ENCODE results near the gene EPHB2. TPM values are rescaled to one million over a fixed set of nuclear protein-coding genes. Genes with fewer than 3 reads are reported as not detected.
A peak's percentile ranks its signal among the peaks of the same experiment; 100 is the strongest.

EPHB2 gene
- total and polyA plus RNA-seq, 2 donors (not counting 1 experiment from before 2014, with no cell fraction given): 0.07 to 0.39 TPM

DNA sequence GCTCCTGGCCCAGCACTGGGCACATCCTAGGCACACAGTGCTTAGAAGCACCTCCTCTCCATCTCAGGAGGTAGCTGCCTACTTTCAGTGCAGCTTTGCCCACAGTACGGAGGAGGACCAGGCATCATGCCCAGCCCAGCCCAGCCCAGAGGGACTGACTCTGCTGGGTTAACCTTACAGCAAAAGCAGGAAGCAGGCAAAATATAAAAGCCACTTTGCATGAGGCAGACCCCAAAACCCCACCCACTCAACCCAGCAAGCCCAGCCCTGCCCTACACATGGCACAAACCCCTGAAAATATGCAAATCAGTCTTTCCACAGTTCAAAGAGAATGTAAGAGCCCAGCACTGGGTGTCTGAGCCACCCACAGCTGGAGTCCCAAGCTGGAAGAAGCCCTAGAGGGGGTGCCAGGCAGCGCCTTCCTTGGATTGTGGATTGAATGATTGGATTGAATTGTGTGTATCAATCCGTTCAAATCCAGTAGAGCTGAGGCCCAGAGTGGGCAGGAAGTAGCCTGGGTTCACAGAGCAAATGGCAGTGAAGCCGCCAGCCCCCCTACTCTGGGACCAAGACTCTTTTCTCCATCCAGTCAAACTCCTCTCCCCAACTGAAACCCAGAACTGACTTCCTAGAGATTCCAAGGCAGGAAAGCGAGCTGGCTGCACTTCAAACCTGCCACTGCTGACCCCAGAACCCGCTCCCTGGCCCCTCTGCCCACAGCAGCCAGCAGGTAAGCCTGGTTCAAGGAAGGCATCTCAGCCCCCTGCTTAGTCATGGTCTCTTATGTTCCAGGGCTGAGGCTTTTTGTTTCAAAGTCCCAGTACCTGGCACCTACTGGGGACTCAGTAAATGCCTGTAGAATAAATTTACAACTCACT, 144.3 kb downstream of the EPHB2 start:
- peaks cover 29% of the 10 kb centered on the region for H3K4me1 Mint-ChIP-seq
- H2AFZ ChIP-seq (ENCODE audit: insufficient read depth, low read depth, low read length, poor library complexity, severe bottlenecking): peak overlapping the region; percentile 56
- H3K4me3 Mint-ChIP-seq: peak overlapping the region; percentile 34
- POLR2A ChIA-PET: no interaction called here
- H3K27ac ChIP-seq (ENCODE audit: low read length in 2 of 2): no peak overlapping the region
- no peak overlapping the region for H3K9ac ChIP-seq (ENCODE audit: low read length)
- intact Hi-C loops (cut with micrococcal nuclease): no loop called here
- ATAC-seq (ENCODE audit: low read depth) (peak; percentile 60), DNase-seq (peak; percentile 44)
- no peaks in the 10 kb centered on the region for H3K36me3 ChIP-seq (replicated peaks in 1 of 2; ENCODE audit: control extremely low read depth in 1 of 2, control insufficient read depth in 1 of 2, extremely low read depth in 1 of 2, insufficient read depth in 2 of 2, low read length in 1 of 2)
- peak overlapping the region; percentile 52 for H3K4me2 ChIP-seq (replicated peaks; ENCODE audit: low read depth, low read length, poor library complexity, severe bottlenecking)
- CTCF ChIA-PET: no interaction called here
- H3K9me3 ChIP-seq (ENCODE audit: control extremely low read depth in 1 of 3, control insufficient read depth in 2 of 3, insufficient read depth in 1 of 3, low read length in 2 of 3): no peaks in the 10 kb centered on the region
- H3K27ac Mint-ChIP-seq: no peak overlapping the region
- TF ChIP-seq EZH2 (IDR thresholded peaks at IDR 0.05; ENCODE audit: borderline replicate concordance, insufficient read depth, low read depth, low read length, poor library complexity, severe bottlenecking): no peak
- TF ChIP-seq, protein P1, sequence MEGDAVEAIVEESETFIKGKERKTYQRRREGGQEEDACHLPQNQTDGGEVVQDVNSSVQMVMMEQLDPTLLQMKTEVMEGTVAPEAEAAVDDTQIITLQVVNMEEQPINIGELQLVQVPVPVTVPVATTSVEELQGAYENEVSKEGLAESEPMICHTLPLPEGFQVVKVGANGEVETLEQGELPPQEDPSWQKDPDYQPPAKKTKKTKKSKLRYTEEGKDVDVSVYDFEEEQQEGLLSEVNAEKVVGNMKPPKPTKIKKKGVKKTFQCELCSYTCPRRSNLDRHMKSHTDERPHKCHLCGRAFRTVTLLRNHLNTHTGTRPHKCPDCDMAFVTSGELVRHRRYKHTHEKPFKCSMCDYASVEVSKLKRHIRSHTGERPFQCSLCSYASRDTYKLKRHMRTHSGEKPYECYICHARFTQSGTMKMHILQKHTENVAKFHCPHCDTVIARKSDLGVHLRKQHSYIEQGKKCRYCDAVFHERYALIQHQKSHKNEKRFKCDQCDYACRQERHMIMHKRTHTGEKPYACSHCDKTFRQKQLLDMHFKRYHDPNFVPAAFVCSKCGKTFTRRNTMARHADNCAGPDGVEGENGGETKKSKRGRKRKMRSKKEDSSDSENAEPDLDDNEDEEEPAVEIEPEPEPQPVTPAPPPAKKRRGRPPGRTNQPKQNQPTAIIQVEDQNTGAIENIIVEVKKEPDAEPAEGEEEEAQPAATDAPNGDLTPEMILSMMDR (IDR thresholded peaks at IDR 0.05): no peak
- peaks cover 10 to 17% of the 10 kb centered on the region in 2 donors for H3K4me1 ChIP-seq (ENCODE audit: control insufficient read depth in 2 of 2, insufficient read depth in 2 of 2, low read length in 2 of 2)
- H3K27me3 Mint-ChIP-seq: peaks cover 7% of the 10 kb centered on the region
- H3K79me2 ChIP-seq (ENCODE audit: control insufficient read depth, insufficient read depth, low read length): no peaks in the 10 kb centered on the region
- H3K4me3 ChIP-seq (ENCODE audit: control extremely low read depth in 1 of 5, extremely low read depth in 1 of 5, insufficient read depth in 1 of 5, low read depth in 2 of 5, low read length in 4 of 5): no peak overlapping the region
- 70% methylated on average over 5 of the region's 6 CpGs for whole genome bisulfite sequencing (ENCODE audit: insufficient coverage)
- no peaks in the 10 kb centered on the region for H3K9me3 Mint-ChIP-seq (ENCODE audit: insufficient read depth)
- no peaks in the 10 kb centered on the region for H4K20me1 ChIP-seq (ENCODE audit: control insufficient read depth, insufficient read depth, low read length, poor library complexity, severe bottlenecking)
- H3K27me3 ChIP-seq (replicated peaks in 1 of 4; ENCODE audit: control extremely low read depth in 1 of 4, control insufficient read depth in 3 of 4, insufficient read depth in 4 of 4, low read length in 3 of 4): no peaks in the 10 kb centered on the region

Data from B cell (primary cell).